Fibroblast of skin of right biceps (primary cell): ENCODE data around the gene CFAP126.
"Not testable (repeated sequence)": the region's sequence is repeated elsewhere in the genome, so short reads cannot be mapped to it uniquely, and the experiment has no call there.

Source experiments
- DNase-seq: peaks from one replicate; pipeline ENCODE4 v3.0.0-alpha.2; 2013

Gene CFAP126

GRCh38 chr1:161379071-161379470, 11.4 kb upstream of the CFAP126 start:
- DNase-seq, result no peak

- no peak for DNase-seq
These were observed 10.3 kb upstream of the CFAP126 start for GRCh38 chr1:161378014-161378413.

- no peak for DNase-seq
These were observed 6.7 kb upstream of the CFAP126 start for GRCh38 chr1:161374373-161374772.

- DNase-seq, result no peak
These were observed 5.8 kb upstream of the CFAP126 start for GRCh38 chr1:161373442-161373841.

DNA sequence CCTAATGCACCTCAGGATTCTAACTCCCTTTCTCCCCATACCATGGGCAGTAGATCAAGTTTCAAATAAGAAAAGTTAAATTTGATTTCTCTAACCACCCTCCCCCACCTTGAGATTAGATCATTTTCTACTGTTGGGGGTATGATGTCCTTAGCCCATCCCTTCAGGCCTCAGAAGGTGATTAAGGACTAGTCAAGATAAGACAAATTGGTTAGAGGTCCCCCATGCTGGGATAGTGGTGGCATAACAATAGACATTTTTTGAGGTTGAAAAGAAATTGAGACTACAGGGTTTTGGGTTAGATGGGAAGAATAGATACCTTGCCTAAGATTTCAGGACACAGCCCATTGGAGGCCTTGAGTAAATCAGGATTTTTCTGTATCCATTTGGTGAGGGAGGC, 2.5 kb downstream of the CFAP126 start:
- DNase-seq, result no peak

DNA sequence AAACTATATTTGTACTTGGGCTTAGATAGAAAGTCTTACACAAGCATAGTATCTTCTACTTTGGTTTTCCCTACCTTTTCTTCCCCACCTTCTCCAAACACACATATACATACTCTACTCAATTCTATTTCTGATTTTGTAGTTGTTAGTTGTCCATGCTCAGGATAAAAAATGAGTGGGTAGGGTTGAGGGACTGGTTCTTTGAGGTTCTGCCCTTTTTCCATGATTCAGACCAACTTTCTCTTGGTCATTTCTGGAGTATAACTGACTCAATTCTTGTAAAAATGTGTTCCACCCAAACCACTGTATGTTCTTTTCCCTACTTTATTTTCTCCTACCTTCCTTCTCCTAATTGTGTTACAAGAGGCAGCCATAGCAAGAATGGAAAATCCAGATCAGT, 3.3 kb downstream of the CFAP126 start:
- no peak for DNase-seq

GRCh38 chr1:161359291-161359690, 8.4 kb downstream of the CFAP126 start:
- no peak for DNase-seq

DNA sequence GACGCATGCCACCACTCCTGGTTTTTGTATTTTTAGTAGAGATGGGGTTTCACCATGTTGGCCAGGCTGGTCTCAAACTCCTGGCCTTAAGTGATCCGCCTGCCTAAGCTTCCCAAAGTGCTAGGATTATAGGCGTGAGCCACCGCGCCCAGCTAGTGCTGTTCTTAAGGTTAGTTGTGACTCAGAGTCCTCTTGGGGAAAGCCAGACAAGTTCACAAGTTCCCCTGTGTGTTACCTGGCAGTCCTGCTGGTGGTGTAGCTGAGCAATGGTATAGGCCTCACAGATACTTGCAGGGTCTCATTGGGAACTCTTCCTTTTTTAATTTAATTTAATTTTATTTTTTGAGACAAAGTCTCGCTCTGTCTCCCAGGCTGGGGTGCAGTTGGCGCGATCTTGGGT, 10.6 kb downstream of the CFAP126 start:
- no peak for DNase-seq

DNA sequence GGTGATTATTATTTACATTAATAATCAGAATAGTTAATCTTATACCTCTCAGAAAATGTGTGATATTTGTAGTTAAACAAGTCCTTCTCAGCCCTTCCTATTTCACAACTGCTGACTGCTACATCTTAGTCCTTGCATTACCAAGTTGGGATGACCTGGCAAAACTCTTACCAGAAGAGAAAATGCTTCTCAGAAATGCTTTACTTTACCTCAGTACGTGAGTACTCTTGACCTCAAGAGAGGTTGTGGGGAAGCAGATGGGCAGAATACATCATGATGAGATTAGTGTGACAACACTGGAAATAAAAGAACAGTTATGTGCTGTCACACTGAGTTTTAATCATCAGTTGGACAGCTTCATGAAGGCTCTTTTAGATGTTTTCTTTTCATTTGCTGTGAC, 16.2 kb downstream of the CFAP126 start:
- no peak for DNase-seq

DNA sequence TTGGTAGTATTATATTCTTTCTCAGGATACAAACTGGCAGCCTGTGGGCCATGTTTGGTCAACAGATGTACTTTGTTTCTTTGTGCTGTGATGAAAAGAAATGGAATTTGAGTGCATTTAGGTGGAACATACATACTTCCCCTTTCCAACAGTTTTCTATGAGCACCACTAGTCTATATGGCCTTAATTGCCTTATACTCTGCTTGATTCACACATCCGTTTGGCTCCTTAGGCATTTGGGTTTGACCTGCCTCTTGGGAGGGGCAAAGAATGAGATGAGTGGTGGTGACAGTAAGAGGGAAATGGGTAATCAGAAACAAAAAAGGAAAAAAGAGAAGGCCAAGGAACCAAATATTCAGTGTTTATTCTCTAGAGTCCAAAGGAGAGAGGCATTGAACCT, 17.0 kb downstream of the CFAP126 start:
- no peak for DNase-seq

DNA sequence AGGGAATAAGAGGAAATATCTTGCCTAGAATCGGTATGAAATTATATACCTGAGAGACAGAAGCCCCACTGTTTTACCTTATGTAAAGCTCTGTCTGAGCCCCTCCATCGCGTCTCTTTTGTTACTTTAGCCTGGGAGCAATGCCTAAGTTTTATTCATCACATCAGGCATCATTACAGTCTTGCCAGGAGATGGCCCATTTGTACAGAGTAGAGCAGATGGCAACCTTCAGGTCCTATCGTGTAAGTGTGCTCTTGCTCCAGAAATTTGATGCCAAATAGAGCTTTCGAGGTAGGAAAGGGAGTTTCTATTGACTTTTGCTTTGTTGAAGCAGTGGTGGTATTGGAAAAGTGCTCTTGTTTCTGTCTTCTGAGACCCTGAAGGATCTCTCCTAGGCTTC, 24.9 kb downstream of the CFAP126 start:
- no peak for DNase-seq

DNA sequence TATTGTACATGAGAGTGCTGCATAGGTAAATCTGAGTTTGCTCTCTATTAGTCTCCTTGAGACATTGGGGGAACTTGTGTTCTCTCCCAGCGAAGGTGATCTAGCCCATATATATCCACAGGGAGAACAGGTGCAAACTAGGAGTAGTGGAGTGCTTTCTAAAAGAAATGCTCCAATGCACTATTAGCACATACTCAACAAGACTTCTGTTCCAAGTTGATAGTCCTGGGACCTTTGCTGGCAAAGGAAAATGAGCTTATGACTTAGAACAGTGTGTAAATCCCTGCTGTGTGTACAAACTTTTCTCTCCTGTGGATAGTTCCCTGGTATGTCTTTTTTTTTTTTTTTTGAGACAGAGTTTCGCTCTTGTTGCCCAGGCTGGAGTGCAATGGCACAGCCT, 25.5 kb downstream of the CFAP126 start:
- DNase-seq, result no peak

GRCh38 chr1:161335796-161336195, 31.9 kb downstream of the CFAP126 start:
- no peak for DNase-seq

GRCh38 chr1:161333166-161333565, 34.5 kb downstream of the CFAP126 start:
- DNase-seq, result no peak

DNA sequence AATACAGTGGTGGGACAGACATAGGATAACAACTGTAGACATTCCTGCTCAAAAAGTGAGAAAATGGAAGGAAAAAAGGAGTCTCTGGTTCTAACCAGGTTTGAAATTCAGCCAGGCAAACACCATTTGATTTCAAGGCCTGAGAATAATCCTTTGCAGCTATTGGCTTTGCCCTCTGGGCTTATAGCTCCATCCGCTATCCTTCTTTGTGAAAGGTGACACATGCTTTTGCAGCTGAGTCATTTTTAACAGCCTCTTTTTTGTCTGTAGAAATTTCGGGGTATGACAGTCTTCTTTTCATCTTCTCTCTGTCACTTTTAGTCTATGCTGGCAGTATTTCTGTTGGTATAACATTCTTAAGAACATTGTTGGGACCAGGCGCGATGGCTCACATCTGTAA, 37.3 kb downstream of the CFAP126 start:
- no peak for DNase-seq

DNA sequence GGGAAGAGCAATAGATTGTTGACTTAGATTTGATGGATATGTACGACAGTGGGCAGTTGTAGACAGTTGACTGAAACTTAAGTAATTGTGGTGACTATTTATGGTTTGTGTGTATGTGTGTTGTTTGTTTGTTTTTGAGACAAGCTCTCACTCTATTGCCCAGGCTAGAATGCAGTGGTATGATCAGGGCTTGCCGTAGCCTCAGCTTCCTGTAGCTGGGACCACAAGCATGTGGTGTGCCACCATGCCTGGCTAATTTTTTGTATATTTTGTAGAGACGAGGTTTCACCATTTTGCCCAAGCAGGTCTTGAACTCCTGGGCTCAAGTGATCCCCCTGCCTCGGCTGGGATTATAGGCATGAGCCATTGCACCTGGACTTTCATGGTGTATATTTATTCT, 43.7 kb downstream of the CFAP126 start:
- DNase-seq, result no peak

DNA sequence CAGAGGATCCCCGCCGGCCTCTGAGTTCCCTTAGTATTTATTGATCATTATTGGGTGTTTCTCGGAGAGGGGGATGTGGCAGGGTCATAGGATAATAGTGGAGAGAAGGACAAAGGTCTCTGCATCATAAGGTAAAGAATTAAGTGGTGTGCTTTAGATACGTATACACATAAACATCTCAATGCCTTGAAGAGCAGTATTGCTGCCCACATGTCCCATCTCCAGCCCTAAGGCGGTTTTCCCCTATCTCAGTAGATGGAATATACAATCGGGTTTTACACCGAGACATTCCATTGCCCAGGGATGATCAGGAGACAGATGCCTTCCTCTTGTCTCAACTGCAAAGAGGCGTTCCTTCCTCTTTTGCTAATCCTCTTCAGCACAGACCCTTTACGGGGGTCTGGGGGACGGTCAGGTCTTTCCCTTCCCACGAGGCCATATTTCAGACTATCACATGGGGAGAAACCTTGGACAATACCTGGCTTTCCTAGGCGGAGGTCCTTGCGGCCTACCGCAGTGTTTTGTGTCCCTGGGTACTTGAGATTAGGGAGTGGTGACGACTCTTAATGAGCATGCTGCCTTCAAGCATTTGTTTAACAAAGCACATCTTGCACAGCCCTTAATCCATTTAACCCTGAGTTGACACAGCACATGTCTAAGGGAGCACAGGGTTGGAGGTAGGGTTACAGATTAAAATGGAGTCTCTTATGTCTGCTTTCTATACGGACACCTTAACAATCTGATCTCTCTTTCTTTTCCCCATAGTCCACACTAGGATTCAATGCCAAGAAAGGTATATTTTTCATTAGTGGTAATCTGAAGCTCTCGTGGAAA, 51.6 kb downstream of the CFAP126 start:
- DNase-seq, result not testable (repeated sequence)
